Sigmoid colon (tissue), 4 donors: ENCODE results near the gene VSTM2L.

Experiments used
- EP300 ChIP-seq, 4 donors: sonication (generic); formaldehyde crosslinking; IDR thresholded peaks; one replicate each; pipeline ENCODE4 v1.6.1; 2017; ENCODE audit warnings: antibody characterized with exemption in 4 of 4
- POLR2A ChIP-seq, 2 donors: fragments of 450-650 bp; IDR thresholded peaks; one replicate each; pipeline ENCODE4 v1.6.1; 2016; ENCODE audit warnings: antibody characterized with exemption in 2 of 2, mild to moderate bottlenecking in 2 of 2, moderate library complexity in 2 of 2
- TF ChIP-seq, protein P1 (sequence below), 4 experiments: fragments of 450-650 bp in 3 of 4; fragments of 200-600 bp in 1 of 4; IDR thresholded peaks; one replicate each; pipeline ENCODE4 v1.5.1; 2016 to 2019; ENCODE audit warnings: antibody characterized with exemption in 4 of 4, mild to moderate bottlenecking in 3 of 4, moderate library complexity in 2 of 4

DNA sequence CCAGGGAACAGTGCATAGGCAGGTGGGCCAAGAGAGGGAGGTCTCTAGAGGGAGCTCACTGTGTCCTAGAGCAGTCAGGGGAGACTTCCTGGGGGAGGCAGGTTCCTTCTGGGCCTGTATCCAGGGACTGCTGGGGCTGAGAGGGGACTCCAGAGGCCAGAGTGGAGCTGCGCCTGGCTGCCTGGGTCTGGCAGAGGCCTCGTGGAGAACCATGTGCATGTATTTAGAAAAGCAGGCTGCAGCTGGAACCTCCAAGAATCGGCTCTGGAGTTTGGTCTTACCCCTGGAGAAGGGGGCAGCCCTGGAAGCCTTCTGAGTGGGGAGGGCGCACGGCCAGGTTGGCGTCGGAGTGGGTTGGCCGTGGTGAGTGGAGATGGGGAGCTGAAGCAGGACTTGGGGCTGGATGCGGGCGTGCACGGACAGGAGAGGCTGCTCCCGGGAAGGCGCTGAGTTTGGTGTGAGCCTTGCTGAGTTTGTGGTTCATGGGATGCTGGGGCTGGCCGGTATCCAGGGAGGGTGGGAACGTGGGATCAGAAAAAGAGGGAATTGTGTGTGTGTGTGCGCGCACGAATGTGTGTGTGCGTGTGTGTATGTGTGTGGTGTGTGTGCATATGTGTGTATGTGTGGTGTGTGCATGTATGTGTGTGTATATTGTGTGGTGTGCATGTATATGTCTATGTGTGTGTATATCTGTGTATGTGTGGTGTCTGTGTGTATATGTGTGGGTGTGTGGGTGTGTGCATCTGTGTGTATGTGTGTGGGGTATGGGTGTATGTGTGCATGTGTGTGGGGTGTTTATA lies 10.8 kb downstream of the VSTM2L start:
- no peak for TF ChIP-seq POLR2A (IDR thresholded peaks at IDR 0.05)
- TF ChIP-seq EP300 (IDR thresholded peaks at IDR 0.05), result no peak
- TF ChIP-seq, protein P1, sequence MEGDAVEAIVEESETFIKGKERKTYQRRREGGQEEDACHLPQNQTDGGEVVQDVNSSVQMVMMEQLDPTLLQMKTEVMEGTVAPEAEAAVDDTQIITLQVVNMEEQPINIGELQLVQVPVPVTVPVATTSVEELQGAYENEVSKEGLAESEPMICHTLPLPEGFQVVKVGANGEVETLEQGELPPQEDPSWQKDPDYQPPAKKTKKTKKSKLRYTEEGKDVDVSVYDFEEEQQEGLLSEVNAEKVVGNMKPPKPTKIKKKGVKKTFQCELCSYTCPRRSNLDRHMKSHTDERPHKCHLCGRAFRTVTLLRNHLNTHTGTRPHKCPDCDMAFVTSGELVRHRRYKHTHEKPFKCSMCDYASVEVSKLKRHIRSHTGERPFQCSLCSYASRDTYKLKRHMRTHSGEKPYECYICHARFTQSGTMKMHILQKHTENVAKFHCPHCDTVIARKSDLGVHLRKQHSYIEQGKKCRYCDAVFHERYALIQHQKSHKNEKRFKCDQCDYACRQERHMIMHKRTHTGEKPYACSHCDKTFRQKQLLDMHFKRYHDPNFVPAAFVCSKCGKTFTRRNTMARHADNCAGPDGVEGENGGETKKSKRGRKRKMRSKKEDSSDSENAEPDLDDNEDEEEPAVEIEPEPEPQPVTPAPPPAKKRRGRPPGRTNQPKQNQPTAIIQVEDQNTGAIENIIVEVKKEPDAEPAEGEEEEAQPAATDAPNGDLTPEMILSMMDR (IDR thresholded peaks at IDR 0.05), result no peak
